ENCODE data around the gene CNTNAP1. TPM values are rescaled to one million over a fixed set of nuclear protein-coding genes. Genes with fewer than 3 reads are reported as not detected.
A peak's percentile ranks its signal among the peaks of the same experiment; 100 is the strongest.

CNTNAP1 gene
- total RNA-seq, 1 experiment from 2014 or later, result 7.7 TPM

GRCh38 chr17:42642336-42642735 lies 40.0 kb upstream of the CNTNAP1 start:
- Histone ChIP-seq H2BK15ac (ENCODE audit: low read depth, low read length) (no peak overlapping the region), H3K23me2 (ENCODE audit: insufficient read length, low read depth, low read length, poor library complexity, severe bottlenecking) (no peaks in the 10 kb centered on the region), H3K18ac (ENCODE audit: insufficient read length, low read depth, low read length) (no peak overlapping the region), H2AK5ac (ENCODE audit: insufficient read length, low read length) (no peak overlapping the region), H3K4me1 (ENCODE audit: insufficient read depth, low read length) (no peaks in the 10 kb centered on the region), H3K9me3 (ENCODE audit: control insufficient read depth, low read depth, low read length) (no peaks in the 10 kb centered on the region), H3T11ph (ENCODE audit: low read length) (no peak overlapping the region), H4K91ac (ENCODE audit: insufficient read length, low read depth, low read length) (no peak overlapping the region), H3K4me2 (ENCODE audit: insufficient read depth, insufficient read length, low read length) (no peak overlapping the region), H2BK20ac (ENCODE audit: low read depth, low read length, poor library complexity, severe bottlenecking) (no peak overlapping the region), H3K79me2 (ENCODE audit: insufficient read depth, low read length) (no peaks in the 10 kb centered on the region), H3K9ac (ENCODE audit: extremely low read depth, insufficient read length, low read length) (no peak overlapping the region), H4K5ac (ENCODE audit: insufficient read length, low read depth, low read length) (no peak overlapping the region), H3K14ac (ENCODE audit: insufficient read depth, low read length) (no peak overlapping the region), H3K23ac (ENCODE audit: insufficient read length, low read depth, low read length) (no peak overlapping the region), H3K27me3 (ENCODE audit: insufficient read depth, low read length) (no peaks in the 10 kb centered on the region), H2BK120ac (ENCODE audit: low read depth, low read length, poor library complexity, severe bottlenecking) (no peak overlapping the region), H3K27ac (ENCODE audit: insufficient read length, low read depth, low read length) (no peak overlapping the region), H2BK12ac (ENCODE audit: insufficient read length, low read depth, low read length) (no peak overlapping the region), H2AFZ (ENCODE audit: low read length) (no peak overlapping the region), H4K8ac (replicated peaks; ENCODE audit: insufficient read length, low read depth, low read length) (no peak overlapping the region), H3K79me1 (ENCODE audit: insufficient read depth, low read depth, low read length, poor library complexity, severe bottlenecking) (no peaks in the 10 kb centered on the region), H3K4ac (ENCODE audit: low read depth, low read length) (no peak overlapping the region), H2BK5ac (ENCODE audit: insufficient read length, low read length) (no peak overlapping the region), H3K56ac (ENCODE audit: insufficient read length, low read depth, low read length) (no peak overlapping the region), H4K20me1 (ENCODE audit: control insufficient read depth, insufficient read depth, insufficient read length) (no peaks in the 10 kb centered on the region)
- Mint-ChIP-seq H3K27ac (peak overlapping the region in 2 of 3 experiments; percentile 76; a peak in 3 of 7 replicates), H3K9me3 (no peaks in the 10 kb centered on the region), H3K36me3 (ENCODE audit: insufficient read depth in 1 of 3, low read depth in 3 of 3) (no peaks in the 10 kb centered on the region), H3K4me3 (no peak overlapping the region; a peak in 1 of 5 replicates), H3K27me3 (ENCODE audit: low read depth) (peaks cover 1% of the 10 kb centered on the region; the same call in 1 of the 2 replicates), H3K4me1 (peaks cover 8 to 9% of the 10 kb centered on the region in 2 experiments)
- TF ChIP-seq CTCF (conservative IDR thresholded peaks at IDR 0.05), result no peak
- DNase-seq, result peak; percentile 68
- WGBS (ENCODE audit: extremely low coverage, insufficient read length, low lambda C conversion rate), result no CpG with 5 or more reads among the region's 2 CpGs

Measured in H9 (cell line).